ENCODE data around the gene PROM2.
A peak's percentile ranks its signal among the peaks of the same experiment; 100 is the strongest.

The PROM2 gene

DNA sequence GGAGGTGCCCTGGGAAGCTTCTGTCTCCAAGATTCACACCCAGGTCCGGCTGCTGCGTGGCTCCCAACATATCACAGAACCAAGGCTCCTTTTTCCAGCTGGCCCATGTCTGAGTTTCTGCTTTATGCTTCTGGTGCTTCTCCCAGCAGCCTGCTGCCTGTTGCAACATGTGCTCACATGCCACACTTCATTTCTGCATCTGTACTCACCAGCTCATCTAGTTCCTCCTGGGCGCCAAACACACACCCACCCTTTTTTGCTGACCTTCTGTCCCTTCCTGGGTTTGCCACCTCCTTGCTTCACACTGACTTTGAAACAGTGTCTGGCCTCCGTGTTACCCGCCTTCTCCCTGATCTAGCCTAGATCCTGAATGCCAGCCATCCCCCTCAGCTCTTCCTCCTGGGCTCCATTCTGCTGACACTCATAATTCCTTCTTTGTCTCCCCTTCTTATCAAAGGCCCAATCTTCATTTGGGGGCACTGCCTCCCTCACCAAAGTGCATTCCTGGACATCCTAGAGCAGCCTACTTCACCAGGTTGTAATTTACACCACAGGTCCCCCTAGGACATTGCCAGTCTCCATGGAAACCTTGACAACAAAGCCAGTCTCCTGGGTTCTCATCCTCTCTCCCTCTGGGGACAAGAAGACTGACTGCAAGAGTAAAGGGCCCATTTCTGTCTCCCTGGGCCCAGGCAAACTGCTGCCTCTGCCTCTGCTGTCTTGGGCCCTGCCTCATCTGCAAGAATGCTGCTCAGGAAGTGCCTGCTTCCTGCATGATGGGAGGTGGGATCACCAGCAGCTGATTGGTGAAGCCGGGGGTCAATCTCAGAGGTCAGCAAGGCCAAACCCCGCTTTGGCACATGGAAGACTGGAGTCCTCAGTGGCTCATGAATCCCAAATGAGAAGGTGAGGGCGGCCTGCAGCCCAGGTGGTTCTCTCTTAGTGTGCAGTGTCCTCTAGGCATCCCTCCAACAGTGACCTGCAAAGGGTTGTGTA lies 13.9 kb upstream of the PROM2 start:
- no peak for DNase-seq
- Histone ChIP-seq H3K27ac (no peak overlapping the region), H3K4me3 (no peak overlapping the region), H3K36me3 (no peaks in the 10 kb centered on the region), H3K4me1 (no peaks in the 10 kb centered on the region), H3K9me3 (peaks cover 0 to 15% (median 0%) of the 10 kb centered on the region in 3 donors), H3K27me3 (no peaks in the 10 kb centered on the region)
- intact Hi-C loops (cut with DNase I; ENCODE audit: low total_unique reads): no loop called here
- TF ChIP-seq, protein P1, sequence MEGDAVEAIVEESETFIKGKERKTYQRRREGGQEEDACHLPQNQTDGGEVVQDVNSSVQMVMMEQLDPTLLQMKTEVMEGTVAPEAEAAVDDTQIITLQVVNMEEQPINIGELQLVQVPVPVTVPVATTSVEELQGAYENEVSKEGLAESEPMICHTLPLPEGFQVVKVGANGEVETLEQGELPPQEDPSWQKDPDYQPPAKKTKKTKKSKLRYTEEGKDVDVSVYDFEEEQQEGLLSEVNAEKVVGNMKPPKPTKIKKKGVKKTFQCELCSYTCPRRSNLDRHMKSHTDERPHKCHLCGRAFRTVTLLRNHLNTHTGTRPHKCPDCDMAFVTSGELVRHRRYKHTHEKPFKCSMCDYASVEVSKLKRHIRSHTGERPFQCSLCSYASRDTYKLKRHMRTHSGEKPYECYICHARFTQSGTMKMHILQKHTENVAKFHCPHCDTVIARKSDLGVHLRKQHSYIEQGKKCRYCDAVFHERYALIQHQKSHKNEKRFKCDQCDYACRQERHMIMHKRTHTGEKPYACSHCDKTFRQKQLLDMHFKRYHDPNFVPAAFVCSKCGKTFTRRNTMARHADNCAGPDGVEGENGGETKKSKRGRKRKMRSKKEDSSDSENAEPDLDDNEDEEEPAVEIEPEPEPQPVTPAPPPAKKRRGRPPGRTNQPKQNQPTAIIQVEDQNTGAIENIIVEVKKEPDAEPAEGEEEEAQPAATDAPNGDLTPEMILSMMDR (IDR thresholded peaks at IDR 0.05): no peak

DNA sequence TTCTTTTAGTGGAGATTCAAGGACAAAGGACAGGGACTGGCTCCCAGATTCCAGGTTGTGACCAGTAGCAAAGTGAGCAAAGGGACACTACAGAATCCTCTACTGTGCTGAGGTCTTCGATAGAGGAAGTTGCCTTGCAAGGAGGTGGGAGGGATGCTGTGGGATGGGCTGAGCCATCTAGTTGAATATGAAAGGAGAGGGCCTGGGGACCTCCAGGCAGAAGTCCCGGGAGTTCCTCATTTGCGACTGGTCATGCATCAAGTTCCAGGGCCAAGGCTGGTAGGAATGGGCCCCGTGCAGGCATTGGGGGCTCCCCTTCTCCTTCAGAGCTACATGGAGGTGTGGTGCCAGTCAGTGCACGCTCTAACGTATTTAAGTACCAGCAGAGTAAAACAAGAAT lies 12.6 kb upstream of the PROM2 start:
- no peak for DNase-seq
- intact Hi-C loops (cut with DNase I; ENCODE audit: low total_unique reads): no loop called here
- H3K9me3 ChIP-seq: peaks cover 0 to 11% (median 0%) of the 10 kb centered on the region in 3 donors
- H3K4me3 ChIP-seq: no peak overlapping the region
- TF ChIP-seq, protein P1 (IDR thresholded peaks at IDR 0.05): no peak
- no peaks in the 10 kb centered on the region for H3K27me3 ChIP-seq
- H3K36me3 ChIP-seq: no peaks in the 10 kb centered on the region
- no peaks in the 10 kb centered on the region for H3K4me1 ChIP-seq
- H3K27ac ChIP-seq: no peak overlapping the region

DNA sequence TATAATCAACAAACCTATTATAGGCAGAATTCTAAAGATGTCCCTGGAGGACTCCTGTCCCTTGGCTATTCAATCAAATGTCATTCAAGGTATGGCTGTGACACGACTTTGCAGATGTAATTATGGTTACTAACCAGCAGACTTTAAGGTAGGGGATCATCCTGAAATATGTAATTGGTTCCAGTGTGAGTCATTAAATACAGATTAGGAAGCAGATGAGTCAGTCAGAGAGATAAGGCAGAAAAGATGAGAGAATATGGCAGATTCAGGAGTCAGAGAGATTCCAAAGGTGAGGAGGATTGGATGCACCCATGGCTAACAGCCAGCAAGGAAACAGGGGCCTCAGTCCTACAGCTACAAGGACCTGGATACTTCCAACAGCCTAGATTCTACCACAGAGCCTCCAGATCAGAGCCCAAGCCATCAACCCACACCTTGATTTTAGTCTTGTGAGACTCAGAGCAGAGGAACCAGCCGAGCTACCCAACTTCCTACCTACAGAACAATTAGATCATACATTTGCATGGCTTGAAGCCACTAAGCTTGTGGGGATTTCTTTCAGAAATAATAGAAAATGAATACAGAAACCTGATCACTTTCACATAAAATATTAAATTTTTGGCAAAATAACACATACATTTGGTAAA lies 11.2 kb upstream of the PROM2 start:
- intact Hi-C loops (cut with DNase I; ENCODE audit: low total_unique reads): no loop called here
- TF ChIP-seq, protein P1 (IDR thresholded peaks at IDR 0.05): no peak
- Histone ChIP-seq H3K4me3 (no peak overlapping the region), H3K27me3 (no peaks in the 10 kb centered on the region), H3K27ac (no peak overlapping the region), H3K9me3 (no peaks in the 10 kb centered on the region), H3K4me1 (no peaks in the 10 kb centered on the region), H3K36me3 (no peaks in the 10 kb centered on the region)
- DNase-seq: no peak

DNA sequence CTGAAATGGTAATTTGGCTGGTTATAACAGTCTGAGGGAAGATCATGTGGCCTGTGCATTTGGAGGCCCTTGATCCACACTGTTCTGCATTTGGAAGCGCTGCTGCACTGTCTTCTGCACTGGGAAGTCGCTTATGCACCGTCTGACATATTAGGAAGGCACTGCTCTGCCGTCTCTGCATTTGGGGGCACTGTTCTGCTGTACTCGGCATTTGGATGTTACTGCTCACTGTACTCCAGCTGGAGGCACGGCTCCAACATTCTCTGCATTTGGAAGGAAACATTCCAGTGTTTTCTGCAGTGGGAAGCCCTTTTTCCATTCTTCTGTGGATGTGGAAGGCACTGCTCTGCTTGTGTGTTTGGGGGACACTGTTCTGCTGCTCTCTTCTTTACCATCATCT lies 9.6 kb upstream of the PROM2 start:
- intact Hi-C loops (cut with DNase I; ENCODE audit: low total_unique reads): no loop called here
- DNase-seq: no peak
- no peak overlapping the region for H3K4me3 ChIP-seq
- no peaks in the 10 kb centered on the region for H3K9me3 ChIP-seq
- no peaks in the 10 kb centered on the region for H3K4me1 ChIP-seq
- H3K27me3 ChIP-seq: no peaks in the 10 kb centered on the region
- TF ChIP-seq, protein P1 (IDR thresholded peaks at IDR 0.05): no peak
- H3K36me3 ChIP-seq: no peaks in the 10 kb centered on the region
- H3K27ac ChIP-seq: no peak overlapping the region

DNA sequence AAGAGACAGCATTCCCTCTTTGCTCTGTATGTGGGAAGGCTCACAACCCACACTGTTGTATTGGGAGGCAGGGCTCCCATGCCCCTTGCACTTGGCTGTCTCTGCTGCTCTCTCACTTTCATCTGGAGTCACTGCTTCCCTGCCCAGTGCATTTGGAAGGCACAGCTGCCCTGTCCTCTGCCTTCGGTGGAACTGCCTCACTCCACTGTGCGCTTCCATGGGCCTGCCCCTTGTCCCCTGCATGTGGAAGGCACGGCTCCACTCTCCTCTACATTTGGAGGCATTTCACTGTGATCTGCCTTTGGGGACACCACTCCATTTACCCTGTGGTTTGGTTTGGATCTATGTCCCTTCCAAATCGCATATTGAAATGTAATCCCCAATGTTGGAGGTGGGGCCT lies 9.1 kb upstream of the PROM2 start:
- H3K4me3 ChIP-seq: no peak overlapping the region
- no peaks in the 10 kb centered on the region for H3K36me3 ChIP-seq
- no peak overlapping the region for H3K27ac ChIP-seq

More for the DNA sequence above, 9.1 kb upstream of the PROM2 start:
- TF ChIP-seq, protein P1 (IDR thresholded peaks at IDR 0.05): no peak
- no peaks in the 10 kb centered on the region for H3K4me1 ChIP-seq
- no peaks in the 10 kb centered on the region for H3K27me3 ChIP-seq
- peak in 1 of 2 donors; percentile 19 for DNase-seq
- intact Hi-C loops (cut with DNase I; ENCODE audit: low total_unique reads): no loop called here
- no peaks in the 10 kb centered on the region for H3K9me3 ChIP-seq
